CD4-positive, alpha-beta memory T cell (primary cell): ENCODE measurements around the gene CMC4. TPM values are rescaled to one million over a fixed set of nuclear protein-coding genes. Genes with fewer than 3 reads are reported as not detected.

Experiments
- CTCF ChIA-PET: fragments of 350-600 bp; sonication (Branson Sonifier 250); formaldehyde crosslinking; loops from one replicate; lab custom pipeline; 2021; ENCODE audit warnings: inconsistent platforms; ENCODE audit not compliant: partially characterized antibody; lab: Charles Lee
- POLR2A ChIA-PET: fragments of 350-600 bp; sonication (Branson Sonifier 250); formaldehyde crosslinking; loops from one replicate; lab custom pipeline; 2021; ENCODE audit not compliant: partially characterized antibody; lab: Charles Lee
- DNase-seq, 5 donors: peaks; one replicate each; pipeline versions ENCODE4 v3.0.0 to v3.0.0-alpha.2; 2020 to 2022; ENCODE audit warnings: mixed read lengths in 1 of 5
- H3K27ac ChIP-seq: one replicate; pipeline ENCODE4 v1.7.0; 2013; ENCODE audit warnings: low read depth, low read length
- H3K27me3 ChIP-seq: 2 replicates; pipeline ENCODE4 v1.7.0; 2013; ENCODE audit warnings: mild to moderate bottlenecking, low read length, moderate library complexity; ENCODE audit not compliant: insufficient read depth
- H3K36me3 ChIP-seq: 2 replicates; pipeline ENCODE4 v1.7.0; 2013; ENCODE audit warnings: mild to moderate bottlenecking, low read length, moderate library complexity; ENCODE audit not compliant: insufficient read depth
- H3K4me1 ChIP-seq: 2 replicates; pipeline ENCODE4 v1.7.0; 2013; ENCODE audit warnings: mild to moderate bottlenecking, low read length, moderate library complexity; ENCODE audit not compliant: insufficient read depth
- H3K4me3 ChIP-seq, 2 donors: one replicate each; pipeline ENCODE4 v1.7.0; 2013; ENCODE audit warnings: low read length in 2 of 2, mild to moderate bottlenecking in 1 of 2
- H3K9me3 ChIP-seq, 2 donors: one replicate each; pipeline ENCODE4 v1.7.0; 2013; ENCODE audit warnings: low read length in 2 of 2, control low read depth in 1 of 2; ENCODE audit not compliant: control insufficient read depth in 1 of 2
- H3K27ac Mint-ChIP-seq, 7 donors: one replicate each; pipeline ENCODE4 v1.8.0; 2020 to 2021; ENCODE audit warnings: mixed read lengths in 7 of 7, mild to moderate bottlenecking in 6 of 7, inconsistent platforms in 3 of 7, moderate library complexity in 3 of 7
- H3K27me3 Mint-ChIP-seq, 2 donors: one replicate each; pipeline ENCODE4 v1.8.0; 2020 to 2021; ENCODE audit warnings: mixed read lengths in 2 of 2
- H3K36me3 Mint-ChIP-seq, 2 donors: one replicate each; pipeline ENCODE4 v1.8.0; 2020 to 2021; ENCODE audit warnings: mixed read lengths in 2 of 2, inconsistent platforms in 1 of 2, mild to moderate bottlenecking in 1 of 2
- H3K4me1 Mint-ChIP-seq, 4 donors: one replicate each; pipeline ENCODE4 v1.8.0; 2020 to 2021; ENCODE audit warnings: mixed read lengths in 4 of 4, mild to moderate bottlenecking in 1 of 4
- H3K4me3 Mint-ChIP-seq, 8 donors: one replicate each; pipeline ENCODE4 v1.8.0; 2020 to 2021; ENCODE audit warnings: mixed read lengths in 8 of 8, mild to moderate bottlenecking in 7 of 8, moderate library complexity in 6 of 8, inconsistent platforms in 3 of 8
- H3K9me3 Mint-ChIP-seq, 8 donors: one replicate each; pipeline ENCODE4 v1.8.0; 2020 to 2021; ENCODE audit warnings: mixed read lengths in 8 of 8, mild to moderate bottlenecking in 5 of 8, inconsistent platforms in 3 of 8, moderate library complexity in 1 of 8
- intact Hi-C: fragments of 100-400 bp; cut with micrococcal nuclease; formaldehyde crosslinking; loops from one replicate; pipeline ENCODE4 v1.15.1; 2023
- polyA plus RNA-seq, 2 donors: library from polyadenylated mRNA; unstranded; fragments of 300-500 nt; fragmentation: Illumina TruSeq; gene quantifications; one replicate each; pipeline ENCODE4 v1.2.3, GENCODE V29; 2021
- total RNA-seq, 2 experiments: library from RNA; stranded (reverse); gene quantifications; one replicate each; pipeline ENCODE4 v1.2.3, GENCODE V29; 2021

CMC4 gene
- total RNA-seq (1 to 10 TPM; 6.1 to 7.0 TPM), polyA plus RNA-seq (10 to 100 TPM; 23.0 to 25.3 TPM)

DNA sequence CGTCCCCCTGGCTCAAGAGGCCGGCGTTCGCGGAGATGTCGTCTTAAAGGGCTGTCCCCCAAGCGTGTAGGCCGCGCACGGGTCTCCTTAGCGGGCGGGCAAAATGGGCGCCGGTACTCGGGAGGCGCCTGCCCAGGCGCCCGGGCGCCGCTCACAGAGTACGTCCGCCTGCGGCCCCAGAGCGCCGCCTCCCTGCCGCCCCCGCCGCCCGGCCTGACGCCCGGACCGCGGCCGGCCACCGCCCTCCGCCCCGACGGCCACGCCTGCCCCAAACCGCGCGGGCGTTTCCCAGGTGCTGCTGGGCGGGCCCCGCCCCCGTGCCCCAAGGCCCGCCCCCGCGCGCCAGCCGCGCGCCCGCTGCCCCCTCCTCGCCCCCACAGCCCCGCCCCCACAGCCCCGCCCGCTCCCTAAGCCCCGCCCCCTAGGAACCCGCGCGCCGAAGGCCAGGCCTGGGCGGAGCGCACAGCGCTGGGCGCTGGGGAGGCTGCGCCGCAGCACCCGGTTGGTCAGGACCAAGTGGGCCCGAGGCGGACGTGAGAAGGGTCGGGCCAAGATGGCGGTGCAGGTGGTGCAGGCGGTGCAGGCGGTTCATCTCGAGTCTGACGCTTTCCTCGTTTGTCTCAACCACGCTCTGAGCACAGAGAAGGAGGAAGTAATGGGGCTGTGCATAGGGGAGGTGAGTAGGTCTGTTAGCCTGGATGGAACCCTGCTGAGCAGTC, at the start of gene CMC4, which contains the start of the genes BRCC3 and MTCP1:
Gene CMC4 (minus strand): TSS at position 162 of the 719 bp plus-strand sequence. CDS start 7,113 bp downstream, outside the sequence.
Gene BRCC3 (plus strand): TSS at position 534 of the 719 bp plus-strand sequence. CDS start 20 bp downstream, at position 554.
Gene MTCP1 (minus strand): TSS at position 162 of the 719 bp plus-strand sequence. CDS start 5,126 bp downstream, outside the sequence.
- no peaks in the 10 kb centered on the region for H3K9me3 Mint-ChIP-seq
- intact Hi-C loops, result loop anchor here (1.0 to 5.0 kb wide), 3 partner anchors 45 to 145 kb away; partner anchors contain the start of genes FUNDC2 and VBP1

DNA sequence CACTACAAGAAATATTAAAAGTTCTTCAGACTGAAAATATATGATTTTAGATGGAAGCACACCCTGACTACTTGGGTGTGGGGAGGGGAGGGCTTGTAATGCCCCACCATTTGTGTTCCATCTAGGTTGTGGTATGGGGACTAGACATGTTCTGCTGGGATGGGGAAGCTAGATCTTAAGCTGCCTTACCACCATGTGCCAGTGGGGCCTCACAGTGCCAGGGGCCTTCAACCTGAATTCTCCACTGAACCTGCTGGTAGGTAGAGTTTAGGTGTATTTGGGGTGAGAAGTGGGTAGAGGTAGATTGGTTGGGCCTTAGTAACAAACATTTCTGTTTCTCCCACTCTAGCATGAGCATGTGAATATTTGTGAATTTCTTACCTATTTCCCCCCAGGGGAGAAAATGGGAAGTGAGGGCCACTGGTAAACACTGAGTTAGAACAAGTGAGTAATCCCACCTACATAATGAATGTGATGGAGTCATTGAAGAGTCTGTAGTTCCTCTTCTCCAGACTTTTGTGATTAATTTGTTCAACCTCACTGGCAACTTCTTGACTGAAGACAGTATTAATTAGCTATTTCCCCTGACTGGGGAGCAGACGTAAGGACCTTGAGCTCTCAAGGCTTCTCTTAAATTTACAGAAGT, 44.4 kb upstream of the CMC4 start:
- ChIA-PET POLR2A (no interaction called here), CTCF (no interaction called here)
- no peak for DNase-seq
- H3K27ac ChIP-seq, result no peak overlapping the region
- intact Hi-C loops, result no loop called here
- Mint-ChIP-seq H3K4me3 (no peak overlapping the region), H3K27me3 (no peaks in the 10 kb centered on the region), H3K27ac (peak overlapping the region in 1 of 7 donors; percentile 34), H3K4me1 (no peaks in the 10 kb centered on the region), H3K9me3 (peaks cover 0 to 2% (median 0%) of the 10 kb centered on the region in 8 donors), H3K36me3 (peaks cover 22 to 31% of the 10 kb centered on the region in 2 donors)
- no peaks in the 10 kb centered on the region for H3K4me1 ChIP-seq
- H3K36me3 ChIP-seq, result no peaks in the 10 kb centered on the region
- no peak overlapping the region for H3K4me3 ChIP-seq
- no peaks in the 10 kb centered on the region for H3K9me3 ChIP-seq
- no peaks in the 10 kb centered on the region for H3K27me3 ChIP-seq

More for the DNA sequence above, at the start of gene CMC4, which contains the start of the genes BRCC3 and MTCP1:
- Mint-ChIP-seq H3K27me3 (no peaks in the 10 kb centered on the region), H3K4me3 (peak within 1 kb of the TSS; percentile 87 to 96 (median 90)), H3K27ac (peak within 1 kb of the TSS; percentile 93 to 96 (median 95)), H3K4me1 (peaks cover 35 to 70% (median 40%) of the 10 kb centered on the region in 4 donors), H3K36me3 (peaks cover 0 to 35% of the 10 kb centered on the region in 2 donors)
- Histone ChIP-seq H3K27me3 (no peaks in the 10 kb centered on the region), H3K4me3 (peak within 1 kb of the TSS; percentile 47 to 72), H3K36me3 (no peaks in the 10 kb centered on the region), H3K4me1 (peaks cover 43% of the 10 kb centered on the region), H3K27ac (peak within 1 kb of the TSS; percentile 82), H3K9me3 (no peaks in the 10 kb centered on the region)
- DNase-seq, result peak; percentile 70 to 79 (median 77)
- ChIA-PET POLR2A (interaction anchor here (0.6 to 2.1 kb wide), 7 partner anchors 12 to 145 kb away, joined by 3 to 10 read pairs (median 5); partner anchors contain the start of gene FUNDC2), CTCF (interaction anchor here (1.7 kb wide), 1 partner anchor 14 kb away, joined by 8 read pairs; no protein-coding TSS in a partner anchor)

GRCh38 chrX:155113097-155113496, 42.2 kb upstream of the CMC4 start:
- H3K36me3 Mint-ChIP-seq, result peaks cover 14 to 31% of the 10 kb centered on the region in 2 donors
- CTCF ChIA-PET, result interaction anchor here (0.7 kb wide), 1 partner anchor 19 kb away, joined by 3 read pairs; no protein-coding TSS in a partner anchor
- DNase-seq, result no peak

DNA sequence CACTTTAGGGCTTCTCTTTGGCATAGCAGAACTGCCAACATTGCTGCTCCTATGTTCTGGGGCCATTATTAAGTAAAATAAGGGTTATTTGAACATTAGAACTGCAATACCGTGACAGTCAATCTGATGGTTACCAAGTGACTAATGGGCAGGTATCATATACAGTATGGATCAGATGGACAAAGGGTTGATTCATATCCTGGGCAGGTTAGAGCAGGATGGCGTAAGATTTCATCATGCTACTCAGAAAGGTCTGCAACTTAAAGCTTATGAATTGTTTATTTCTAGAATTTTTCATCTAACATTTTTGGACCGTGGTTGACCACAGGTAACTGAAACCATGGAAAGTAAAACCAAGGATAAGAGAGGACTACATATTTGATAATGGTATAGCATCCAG, 41.2 kb upstream of the CMC4 start:
- no peak for DNase-seq
- POLR2A ChIA-PET, result no interaction called here
- Histone ChIP-seq H3K27me3 (no peaks in the 10 kb centered on the region), H3K4me1 (no peaks in the 10 kb centered on the region), H3K9me3 (no peaks in the 10 kb centered on the region), H3K4me3 (no peak overlapping the region), H3K36me3 (no peaks in the 10 kb centered on the region), H3K27ac (no peak overlapping the region)
- no peak overlapping the region for H3K4me3 Mint-ChIP-seq
- CTCF ChIA-PET, result no interaction called here
- no peak overlapping the region for H3K27ac Mint-ChIP-seq
- no peaks in the 10 kb centered on the region for H3K27me3 Mint-ChIP-seq
- H3K4me1 Mint-ChIP-seq, result no peaks in the 10 kb centered on the region
- H3K36me3 Mint-ChIP-seq, result peaks cover 16 to 36% of the 10 kb centered on the region in 2 donors
- intact Hi-C loops, result no loop called here
- H3K9me3 Mint-ChIP-seq, result peaks cover 0 to 2% (median 0%) of the 10 kb centered on the region in 8 donors

More at GRCh38 chrX:155113097-155113496, 42.2 kb upstream of the CMC4 start:
- H3K4me3 Mint-ChIP-seq, result no peak overlapping the region
- no peaks in the 10 kb centered on the region for H3K4me1 Mint-ChIP-seq
- Histone ChIP-seq H3K9me3 (no peaks in the 10 kb centered on the region), H3K27me3 (no peaks in the 10 kb centered on the region), H3K27ac (no peak overlapping the region), H3K4me1 (no peaks in the 10 kb centered on the region), H3K36me3 (no peaks in the 10 kb centered on the region), H3K4me3 (no peak overlapping the region)
- peaks cover 0 to under 1% (median 0%) of the 10 kb centered on the region in 8 donors for H3K9me3 Mint-ChIP-seq
- H3K27ac Mint-ChIP-seq, result peak overlapping the region in 1 of 7 donors; percentile 33
- POLR2A ChIA-PET, result no interaction called here
- intact Hi-C loops, result no loop called here
- no peaks in the 10 kb centered on the region for H3K27me3 Mint-ChIP-seq

GRCh38 chrX:155108427-155108826, 37.5 kb upstream of the CMC4 start:
- H3K27ac Mint-ChIP-seq, result no peak overlapping the region
- H3K36me3 Mint-ChIP-seq, result peaks cover 11 to 24% of the 10 kb centered on the region in 2 donors
- no peaks in the 10 kb centered on the region for H3K36me3 ChIP-seq
- peaks cover 0 to 2% (median 0%) of the 10 kb centered on the region in 8 donors for H3K9me3 Mint-ChIP-seq
- POLR2A ChIA-PET, result no interaction called here
- H3K4me1 Mint-ChIP-seq, result no peaks in the 10 kb centered on the region
- H3K27me3 ChIP-seq, result no peaks in the 10 kb centered on the region
- no peak overlapping the region for H3K4me3 ChIP-seq
- CTCF ChIA-PET, result no interaction called here
- no peak overlapping the region for H3K4me3 Mint-ChIP-seq
- DNase-seq, result no peak
- H3K9me3 ChIP-seq, result no peaks in the 10 kb centered on the region
- no peak overlapping the region for H3K27ac ChIP-seq
- intact Hi-C loops, result no loop called here
- H3K4me1 ChIP-seq, result no peaks in the 10 kb centered on the region
- no peaks in the 10 kb centered on the region for H3K27me3 Mint-ChIP-seq

DNA sequence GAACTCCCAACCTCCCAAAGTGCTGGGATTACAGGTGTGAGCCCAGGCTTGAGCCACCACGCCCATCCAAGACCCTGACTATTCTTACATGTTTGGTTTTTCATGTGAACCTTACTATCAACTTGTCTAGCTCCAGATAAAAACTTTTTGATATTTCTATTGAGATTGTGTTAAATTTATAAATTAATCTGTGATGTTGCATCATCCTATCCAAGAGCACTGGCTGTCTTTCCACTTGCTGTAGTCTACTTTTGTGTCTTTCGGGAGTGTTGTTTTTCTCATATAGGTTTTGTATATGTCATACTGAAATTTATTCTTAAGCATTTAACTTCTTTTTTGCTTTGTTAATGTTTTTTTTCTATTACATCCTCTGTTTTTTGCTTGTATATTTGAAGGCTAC, 35.0 kb upstream of the CMC4 start:
- Mint-ChIP-seq H3K4me1 (peaks cover 0 to 1% (median 0%) of the 10 kb centered on the region in 4 donors), H3K27ac (peak overlapping the region in 1 of 7 donors; percentile 13), H3K36me3 (peaks cover 7 to 26% of the 10 kb centered on the region in 2 donors), H3K9me3 (peaks cover 0 to 2% (median 0%) of the 10 kb centered on the region in 8 donors), H3K27me3 (no peaks in the 10 kb centered on the region), H3K4me3 (no peak overlapping the region)
- no peaks in the 10 kb centered on the region for H3K4me1 ChIP-seq
- ChIA-PET CTCF (no interaction called here), POLR2A (no interaction called here)
- H3K27me3 ChIP-seq, result no peaks in the 10 kb centered on the region
- intact Hi-C loops, result no loop called here
- no peaks in the 10 kb centered on the region for H3K9me3 ChIP-seq
- no peak overlapping the region for H3K27ac ChIP-seq
- H3K4me3 ChIP-seq, result no peak overlapping the region
- DNase-seq, result no peak
- no peaks in the 10 kb centered on the region for H3K36me3 ChIP-seq
